ENCODE measurements around the gene MKNK2. TPM values are rescaled to one million over a fixed set of nuclear protein-coding genes. Genes with fewer than 3 reads are reported as not detected.
A peak's percentile ranks its signal among the peaks of the same experiment; 100 is the strongest.
"Not testable (repeated sequence)": the region's sequence is repeated elsewhere in the genome, so short reads cannot be mapped to it uniquely, and the experiment has no call there.

The MKNK2 gene
- 130 and 135 TPM in 2 replicates for total RNA-seq (2014; rRNA removed; shearing (Covaris generic))

- Histone ChIP-seq H3K27me3 (ENCODE audit: control insufficient read depth, insufficient read depth, low read length) (no peaks in the 10 kb centered on the region), H3K36me3 (replicated peaks; ENCODE audit: control insufficient read depth, insufficient read depth, low read length) (no peaks in the 10 kb centered on the region; the same call in none of the 2 replicates), H3K4me3 (ENCODE audit: insufficient read depth, low read depth, low read length) (peak within 1 kb of the TSS; percentile 95)
- no peak for DNase-seq
Measured at GRCh38 chr19:2050991-2051772, at the start of gene MKNK2. Gene MKNK2, minus strand, starts transcription at chr19:2051244. Its CDS starts 393 bp downstream, at chr19:2050851.

DNA sequence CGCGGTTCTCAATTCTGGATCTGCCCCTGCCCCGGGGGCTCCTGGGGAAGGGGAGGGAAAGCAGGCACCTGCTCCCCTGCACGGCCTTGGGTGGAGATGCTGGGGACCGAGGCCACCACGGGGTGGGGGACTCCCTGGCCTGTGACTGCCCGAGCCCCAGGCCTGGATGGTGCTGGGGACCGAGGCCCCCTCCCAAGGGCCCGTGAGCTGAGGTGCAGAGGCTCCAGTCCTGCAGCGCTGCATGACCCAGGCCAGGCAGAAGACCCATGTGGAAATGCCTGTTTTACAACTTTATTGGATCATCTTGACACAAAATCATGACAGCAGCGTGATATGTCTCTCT is 49.6 kb upstream of the MKNK2 start:
- Histone ChIP-seq H3K36me3 (replicated peaks; ENCODE audit: control insufficient read depth, insufficient read depth, low read length) (peaks cover 10% of the 10 kb centered on the region), H3K4me3 (ENCODE audit: insufficient read depth, low read depth, low read length) (no peak overlapping the region), H3K27me3 (ENCODE audit: control insufficient read depth, insufficient read depth, low read length) (no peaks in the 10 kb centered on the region)
- no peak for DNase-seq

DNA sequence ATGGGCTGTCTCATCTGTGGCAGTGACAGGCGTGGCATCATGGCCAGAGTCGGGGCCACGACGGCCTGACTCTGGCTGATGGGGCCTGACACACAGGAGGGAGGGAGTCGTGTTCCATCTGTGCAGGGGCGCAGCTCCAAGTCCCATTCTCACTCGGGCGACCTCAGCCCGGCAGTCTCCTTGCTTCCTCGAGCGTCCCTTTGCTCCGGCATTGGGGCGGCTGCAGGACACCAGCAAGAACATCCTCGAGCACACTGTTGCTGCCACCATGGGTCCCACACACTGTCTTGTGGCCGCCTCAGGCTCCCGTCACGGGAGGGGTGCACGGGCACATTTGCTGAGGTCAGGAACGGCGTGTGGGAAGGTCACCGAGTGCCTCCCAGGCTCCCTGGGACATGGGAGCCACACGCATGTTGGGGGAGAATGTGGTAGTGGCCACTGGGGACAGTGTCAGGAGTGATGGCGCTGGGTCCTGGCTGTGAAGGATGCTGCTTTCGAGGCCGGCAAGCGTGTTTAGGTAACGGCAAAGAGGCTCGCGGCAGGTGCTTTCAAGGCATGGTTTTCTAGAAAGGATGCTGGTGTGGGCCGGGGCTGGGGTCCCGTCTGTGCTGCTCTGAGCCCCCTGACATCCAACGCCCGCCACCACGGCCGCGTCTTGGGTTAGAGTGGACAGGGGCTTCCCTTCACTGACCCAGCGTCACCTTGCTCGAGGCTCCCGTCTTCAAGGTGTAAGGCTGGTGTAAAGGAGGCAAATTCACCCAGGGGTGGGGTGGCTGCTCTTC is 49.1 kb upstream of the MKNK2 start:
- no peak for DNase-seq
- peaks cover 10% of the 10 kb centered on the region for H3K36me3 ChIP-seq (replicated peaks; ENCODE audit: control insufficient read depth, insufficient read depth, low read length)
- no peak overlapping the region for H3K4me3 ChIP-seq (ENCODE audit: insufficient read depth, low read depth, low read length)
- no peaks in the 10 kb centered on the region for H3K27me3 ChIP-seq (ENCODE audit: control insufficient read depth, insufficient read depth, low read length)

DNA sequence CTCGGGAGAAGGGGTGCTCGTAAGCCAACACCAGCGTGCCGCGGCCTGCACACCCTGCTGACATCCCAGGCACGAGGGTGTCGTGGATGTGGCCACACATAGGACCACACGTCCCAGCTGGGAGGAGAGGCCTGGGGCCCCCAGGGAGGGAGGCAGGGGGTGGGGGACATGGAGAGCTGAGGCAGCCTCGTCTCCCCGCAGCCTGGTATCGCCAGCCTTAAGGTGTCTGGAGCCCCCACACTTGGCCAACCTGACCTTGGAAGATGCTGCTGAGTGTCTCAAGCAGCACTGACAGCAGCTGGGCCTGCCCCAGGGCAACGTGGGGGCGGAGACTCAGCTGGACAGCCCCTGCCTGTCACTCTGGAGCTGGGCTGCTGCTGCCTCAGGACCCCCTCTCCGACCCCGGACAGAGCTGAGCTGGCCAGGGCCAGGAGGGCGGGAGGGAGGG is 48.0 kb upstream of the MKNK2 start:
- Histone ChIP-seq H3K27me3 (ENCODE audit: control insufficient read depth, insufficient read depth, low read length) (no peaks in the 10 kb centered on the region), H3K4me3 (ENCODE audit: insufficient read depth, low read depth, low read length) (no peak overlapping the region), H3K36me3 (replicated peaks; ENCODE audit: control insufficient read depth, insufficient read depth, low read length) (peaks cover 10% of the 10 kb centered on the region)

DNA sequence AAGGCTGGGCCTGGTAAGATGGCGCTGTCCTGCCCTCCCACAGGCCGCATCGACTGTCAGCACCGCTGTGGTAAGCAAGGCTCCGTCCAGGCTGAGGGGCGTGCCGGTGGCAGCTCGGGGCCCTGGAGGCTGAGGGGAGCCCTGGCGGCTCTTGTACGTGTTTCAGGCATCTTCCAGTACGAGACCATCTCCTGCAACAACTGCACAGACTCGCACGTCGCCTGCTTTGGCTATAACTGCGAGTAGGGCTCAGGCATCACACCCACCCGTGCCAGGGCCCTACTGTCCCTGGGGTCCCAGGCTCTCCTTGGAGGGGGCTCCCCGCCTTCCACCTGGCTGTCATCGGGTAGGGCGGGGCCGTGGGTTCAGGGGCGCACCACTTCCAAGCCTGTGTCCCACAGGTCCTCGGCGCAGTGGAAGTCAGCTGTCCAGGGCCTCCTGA is 46.9 kb upstream of the MKNK2 start:
- no peak for DNase-seq

More for the DNA sequence above, 48.0 kb upstream of the MKNK2 start:
- DNase-seq = no peak

DNA sequence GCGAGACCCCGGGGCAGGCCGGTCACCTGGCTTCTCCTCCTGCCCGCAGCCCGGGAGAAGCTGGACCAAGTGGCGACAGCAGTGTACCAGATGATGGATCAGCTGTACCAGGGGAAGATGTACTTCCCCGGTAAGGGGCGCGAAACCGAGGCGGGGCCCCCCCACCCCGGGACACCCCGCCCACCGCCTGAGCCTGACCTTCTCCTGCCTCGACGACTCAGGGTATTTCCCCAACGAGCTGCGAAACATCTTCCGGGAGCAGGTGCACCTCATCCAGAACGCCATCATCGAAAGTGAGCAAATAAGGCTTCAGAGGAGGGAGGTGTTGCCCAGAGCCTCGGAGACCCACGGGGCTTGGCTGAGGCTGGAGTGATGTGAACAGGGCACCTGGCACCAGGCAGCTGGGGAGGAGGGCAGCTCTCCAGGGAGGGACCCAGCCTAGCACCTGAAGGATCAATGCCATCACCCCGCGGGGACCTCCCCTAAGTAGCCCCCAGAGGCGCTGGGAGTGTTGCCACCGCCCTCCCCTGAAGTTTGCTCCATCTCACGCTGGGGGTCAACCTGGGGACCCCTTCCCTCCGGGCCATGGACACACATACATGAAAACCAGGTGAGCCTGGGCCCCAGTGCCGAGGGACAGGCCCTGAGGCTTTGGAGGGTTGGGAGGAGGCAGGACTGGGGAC is 46.3 kb upstream of the MKNK2 start:
- peaks cover 7% of the 10 kb centered on the region for H3K36me3 ChIP-seq (replicated peaks; ENCODE audit: control insufficient read depth, insufficient read depth, low read length)
- no peaks in the 10 kb centered on the region for H3K27me3 ChIP-seq (ENCODE audit: control insufficient read depth, insufficient read depth, low read length)
- H3K4me3 ChIP-seq (ENCODE audit: insufficient read depth, low read depth, low read length) = peak overlapping the region; percentile 33
- DNase-seq = no peak

More for the DNA sequence above, 46.9 kb upstream of the MKNK2 start:
- H3K4me3 ChIP-seq (ENCODE audit: insufficient read depth, low read depth, low read length) = no peak overlapping the region
- H3K36me3 ChIP-seq (replicated peaks; ENCODE audit: control insufficient read depth, insufficient read depth, low read length) = peaks cover 7% of the 10 kb centered on the region
- no peaks in the 10 kb centered on the region for H3K27me3 ChIP-seq (ENCODE audit: control insufficient read depth, insufficient read depth, low read length)

DNA sequence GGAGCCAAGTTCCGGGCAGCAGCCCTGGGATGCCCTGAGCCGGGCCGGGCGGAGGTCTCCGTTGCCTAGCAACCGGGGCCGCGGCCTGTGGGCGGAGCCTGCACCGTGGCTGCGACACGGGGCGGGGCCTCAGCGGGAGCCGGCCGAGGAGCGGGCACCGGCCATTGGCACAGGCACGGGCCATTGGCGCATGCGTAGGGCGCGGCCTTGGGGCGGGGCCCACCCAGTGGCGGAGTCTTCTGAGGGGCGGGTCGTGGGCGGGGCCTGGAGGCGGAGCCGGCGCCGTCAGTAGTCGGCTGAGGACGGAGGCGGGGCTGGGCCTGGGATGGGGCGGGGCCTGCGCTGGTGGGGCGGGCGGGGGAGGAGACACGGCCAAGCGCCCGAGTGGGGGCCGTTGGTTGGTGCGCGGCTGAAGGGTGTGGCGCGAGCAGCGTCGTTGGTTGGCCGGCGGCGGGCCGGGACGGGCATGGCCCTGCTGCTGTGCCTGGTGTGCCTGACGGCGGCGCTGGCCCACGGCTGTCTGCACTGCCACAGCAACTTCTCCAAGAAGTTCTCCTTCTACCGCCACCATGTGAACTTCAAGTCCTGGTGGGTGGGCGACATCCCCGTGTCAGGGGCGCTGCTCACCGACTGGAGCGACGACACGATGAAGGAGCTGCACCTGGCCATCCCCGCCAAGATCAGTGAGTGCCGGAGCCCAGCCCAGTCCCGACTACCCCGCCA is 45.6 kb upstream of the MKNK2 start, which contains the start of gene IZUMO4:
Gene IZUMO4 (plus strand): TSS at position 436 of the 723 bp plus-strand sequence. CDS start 31 bp downstream, at position 467.
- no peaks in the 10 kb centered on the region for H3K27me3 ChIP-seq (ENCODE audit: control insufficient read depth, insufficient read depth, low read length)
- peak within 1 kb of the TSS; percentile 71 for H3K4me3 ChIP-seq (ENCODE audit: insufficient read depth, low read depth, low read length)
- H3K36me3 ChIP-seq (replicated peaks; ENCODE audit: control insufficient read depth, insufficient read depth, low read length) = peaks cover 3% of the 10 kb centered on the region
- peak; percentile 100 for DNase-seq

DNA sequence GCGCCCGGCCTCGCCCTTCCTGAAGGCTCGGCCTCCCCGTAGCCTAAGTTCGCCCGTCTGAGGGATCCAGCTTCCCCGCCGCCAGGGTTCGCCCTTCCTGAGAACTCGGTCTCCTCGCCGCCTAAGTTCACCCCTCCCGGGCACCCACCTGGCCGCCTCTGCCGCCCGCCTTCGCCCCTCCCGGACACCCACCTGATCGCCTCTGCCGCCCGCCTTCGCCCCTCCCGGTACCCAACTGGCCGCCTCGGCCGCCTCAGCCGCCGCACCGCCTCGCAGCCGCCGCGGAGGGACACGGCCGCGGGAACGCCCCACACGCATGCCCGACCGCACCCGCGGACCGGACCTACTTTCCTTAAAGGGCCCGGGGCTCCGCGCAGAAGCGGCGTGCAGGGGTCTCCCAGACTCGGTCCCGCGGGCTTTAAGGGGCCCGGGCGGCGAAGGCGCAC is 45.0 kb upstream of the MKNK2 start, which contains the start of gene MOB3A:
Gene MOB3A (minus strand): TSS at position 293 of the 446 bp plus-strand sequence. CDS start 17,766 bp downstream, outside the sequence.
- H3K36me3 ChIP-seq (replicated peaks; ENCODE audit: control insufficient read depth, insufficient read depth, low read length) = peaks cover 3% of the 10 kb centered on the region
- H3K27me3 ChIP-seq (ENCODE audit: control insufficient read depth, insufficient read depth, low read length) = no peaks in the 10 kb centered on the region
- no peak for DNase-seq
- peak within 1 kb of the TSS; percentile 71 for H3K4me3 ChIP-seq (ENCODE audit: insufficient read depth, low read depth, low read length)

GRCh38 chr19:2091926-2092525 is 41.0 kb upstream of the MKNK2 start:
- DNase-seq; H3K36me3 ChIP-seq (replicated peaks; ENCODE audit: control insufficient read depth, insufficient read depth, low read length); H3K27me3 ChIP-seq (ENCODE audit: control insufficient read depth, insufficient read depth, low read length); H3K4me3 ChIP-seq (ENCODE audit: insufficient read depth, low read depth, low read length): not testable (repeated sequence)

- DNase-seq = no peak
- no peaks in the 10 kb centered on the region for H3K27me3 ChIP-seq (ENCODE audit: control insufficient read depth, insufficient read depth, low read length)
- H3K36me3 ChIP-seq (replicated peaks; ENCODE audit: control insufficient read depth, insufficient read depth, low read length) = no peaks in the 10 kb centered on the region; the same call in 1 of the 2 replicates
- H3K4me3 ChIP-seq (ENCODE audit: insufficient read depth, low read depth, low read length) = no peak overlapping the region
Measured at GRCh38 chr19:2089727-2090053, 38.6 kb upstream of the MKNK2 start.

GRCh38 chr19:2089001-2089711 is 38.1 kb upstream of the MKNK2 start:
- Histone ChIP-seq H3K4me3 (ENCODE audit: insufficient read depth, low read depth, low read length) (no peak overlapping the region), H3K27me3 (ENCODE audit: control insufficient read depth, insufficient read depth, low read length) (no peaks in the 10 kb centered on the region), H3K36me3 (replicated peaks; ENCODE audit: control insufficient read depth, insufficient read depth, low read length) (no peaks in the 10 kb centered on the region; the same call in 1 of the 2 replicates)
- no peak for DNase-seq

GRCh38 chr19:2087621-2088100 is 36.6 kb upstream of the MKNK2 start:
- no peak overlapping the region for H3K4me3 ChIP-seq (ENCODE audit: insufficient read depth, low read depth, low read length)

More at GRCh38 chr19:2087621-2088100, 36.6 kb upstream of the MKNK2 start:
- no peaks in the 10 kb centered on the region for H3K36me3 ChIP-seq (replicated peaks; ENCODE audit: control insufficient read depth, insufficient read depth, low read length)
- no peak for DNase-seq
- no peaks in the 10 kb centered on the region for H3K27me3 ChIP-seq (ENCODE audit: control insufficient read depth, insufficient read depth, low read length)

Measured in H7 (cell line).